ENCODE results near the gene CHMP4A. TPM values are rescaled to one million over a fixed set of nuclear protein-coding genes. Genes with fewer than 3 reads are reported as not detected.

Gene CHMP4A
- total RNA-seq, 1 experiment from 2014 or later, result 34.6 TPM

GRCh38 chr14:24232121-24232644, 18.9 kb upstream of the CHMP4A start, which contains the start of gene NEDD8 (continued):
- TF ChIP-seq ZNF274 (IDR thresholded peaks at IDR 0.05; ENCODE audit: low read depth, low read length) (no peak), ELF1 (IDR thresholded peaks at IDR 0.05; ENCODE audit: borderline replicate concordance, low read depth) (peak; percentile 78), FOSL1 (IDR thresholded peaks at IDR 0.05; ENCODE audit: low read depth) (no peak), POLR2AphosphoS5 (IDR thresholded peaks at IDR 0.05; ENCODE audit: low read depth, low read length) (peak; percentile 44), REST (IDR thresholded peaks at IDR 0.05; ENCODE audit: low read depth) (no peak), SIN3A (IDR thresholded peaks at IDR 0.05; ENCODE audit: low read depth) (no peak), RAD21 (IDR thresholded peaks at IDR 0.05; ENCODE audit: low read depth) (no peak), JUND (IDR thresholded peaks at IDR 0.05) (no peak)
- TF ChIP-seq, protein P1, sequence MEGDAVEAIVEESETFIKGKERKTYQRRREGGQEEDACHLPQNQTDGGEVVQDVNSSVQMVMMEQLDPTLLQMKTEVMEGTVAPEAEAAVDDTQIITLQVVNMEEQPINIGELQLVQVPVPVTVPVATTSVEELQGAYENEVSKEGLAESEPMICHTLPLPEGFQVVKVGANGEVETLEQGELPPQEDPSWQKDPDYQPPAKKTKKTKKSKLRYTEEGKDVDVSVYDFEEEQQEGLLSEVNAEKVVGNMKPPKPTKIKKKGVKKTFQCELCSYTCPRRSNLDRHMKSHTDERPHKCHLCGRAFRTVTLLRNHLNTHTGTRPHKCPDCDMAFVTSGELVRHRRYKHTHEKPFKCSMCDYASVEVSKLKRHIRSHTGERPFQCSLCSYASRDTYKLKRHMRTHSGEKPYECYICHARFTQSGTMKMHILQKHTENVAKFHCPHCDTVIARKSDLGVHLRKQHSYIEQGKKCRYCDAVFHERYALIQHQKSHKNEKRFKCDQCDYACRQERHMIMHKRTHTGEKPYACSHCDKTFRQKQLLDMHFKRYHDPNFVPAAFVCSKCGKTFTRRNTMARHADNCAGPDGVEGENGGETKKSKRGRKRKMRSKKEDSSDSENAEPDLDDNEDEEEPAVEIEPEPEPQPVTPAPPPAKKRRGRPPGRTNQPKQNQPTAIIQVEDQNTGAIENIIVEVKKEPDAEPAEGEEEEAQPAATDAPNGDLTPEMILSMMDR (IDR thresholded peaks at IDR 0.05 in 2 of 3, conservative IDR thresholded peaks at IDR 0.05 in 1 of 3; ENCODE audit: borderline replicate concordance in 1 of 3, insufficient read depth in 1 of 3, low read depth in 2 of 3, low read length in 2 of 3), result no peak
- TF ChIP-seq, protein P2, sequence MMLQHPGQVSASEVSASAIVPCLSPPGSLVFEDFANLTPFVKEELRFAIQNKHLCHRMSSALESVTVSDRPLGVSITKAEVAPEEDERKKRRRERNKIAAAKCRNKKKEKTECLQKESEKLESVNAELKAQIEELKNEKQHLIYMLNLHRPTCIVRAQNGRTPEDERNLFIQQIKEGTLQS (IDR thresholded peaks at IDR 0.05), result no peak

Data from HCT116 (cell line).